HG02642 (cell line): ENCODE results near the gene TOMM40.
"Not testable (repeated sequence)": the region's sequence is repeated elsewhere in the genome, so short reads cannot be mapped to it uniquely, and the experiment has no call there.

Experiments used
- ATAC-seq: cut with Tn5 transposase; IDR thresholded peaks from one replicate; pipeline ENCODE4 v1.9.1; 2021; ENCODE audit warnings: mild to moderate bottlenecking; ENCODE audit not compliant: unreplicated experiment, poor library complexity

The TOMM40 gene

GRCh38 chr19:44893332-44894051 is 2.4 kb downstream of the TOMM40 start:
- ATAC-seq = no peak

GRCh38 chr19:44894052-44894400 is 3.0 kb downstream of the TOMM40 start:
- no peak for ATAC-seq

GRCh38 chr19:44894946-44895345 is 3.9 kb downstream of the TOMM40 start:
- no peak for ATAC-seq

GRCh38 chr19:44897835-44898234 is 6.8 kb downstream of the TOMM40 start:
- ATAC-seq = no peak

GRCh38 chr19:44900328-44901244 is 9.5 kb downstream of the TOMM40 start:
- ATAC-seq = no peak

GRCh38 chr19:44903216-44903601 is 12.2 kb downstream of the TOMM40 start:
- no peak for ATAC-seq

- peak; percentile 42 for ATAC-seq
Measured at GRCh38 chr19:44903602-44904425, 12.8 kb downstream of the TOMM40 start.

GRCh38 chr19:44904426-44904994 is 13.5 kb downstream of the TOMM40 start:
- ATAC-seq = no peak

GRCh38 chr19:44905437-44906160 is 14.5 kb downstream of the TOMM40 start, which contains the start of gene APOE:
Gene APOE, plus strand, starts transcription at chr19:44905796. Its CDS starts 829 bp downstream, at chr19:44906625.
- ATAC-seq = no peak

GRCh38 chr19:44907613-44908012 is 16.6 kb downstream of the TOMM40 start:
- ATAC-seq = no peak

- no peak for ATAC-seq
Measured at GRCh38 chr19:44908074-44908835, 17.2 kb downstream of the TOMM40 start.

GRCh38 chr19:44908836-44909261 is 17.8 kb downstream of the TOMM40 start:
- ATAC-seq = no peak

GRCh38 chr19:44909775-44910174 is 18.7 kb downstream of the TOMM40 start:
- ATAC-seq = no peak

- not testable (repeated sequence) for ATAC-seq
Measured at GRCh38 chr19:44911896-44912295, 20.8 kb downstream of the TOMM40 start.

GRCh38 chr19:44912854-44913253 is 21.8 kb downstream of the TOMM40 start:
- no peak for ATAC-seq

GRCh38 chr19:44913512-44914432 is 22.7 kb downstream of the TOMM40 start:
- not testable (repeated sequence) for ATAC-seq

- ATAC-seq = peak; percentile 97
Measured at GRCh38 chr19:44914433-44915206, 23.6 kb downstream of the TOMM40 start, which contains the start of gene APOC1. Gene APOC1, plus strand, starts transcription at chr19:44914608. Its CDS starts 284 bp downstream, at chr19:44914892.
